ENCODE measurements around the gene FCER1G.

FCER1G gene

GRCh38 chr1:161215076-161215475 is at the start of gene FCER1G:
FCER1G (plus strand) TSS chr1:161215295; CDS start chr1:161215322, 27 bp downstream.
- peak in 1 of 2 donors; percentile 42 for DNase-seq

GRCh38 chr1:161165742-161166668 is 49.1 kb upstream of the FCER1G start, which contains the start of gene PPOX:
PPOX (plus strand) TSS chr1:161166426; CDS start chr1:161166848, 422 bp downstream.
- peak; percentile 83 to 97 for DNase-seq

DNA sequence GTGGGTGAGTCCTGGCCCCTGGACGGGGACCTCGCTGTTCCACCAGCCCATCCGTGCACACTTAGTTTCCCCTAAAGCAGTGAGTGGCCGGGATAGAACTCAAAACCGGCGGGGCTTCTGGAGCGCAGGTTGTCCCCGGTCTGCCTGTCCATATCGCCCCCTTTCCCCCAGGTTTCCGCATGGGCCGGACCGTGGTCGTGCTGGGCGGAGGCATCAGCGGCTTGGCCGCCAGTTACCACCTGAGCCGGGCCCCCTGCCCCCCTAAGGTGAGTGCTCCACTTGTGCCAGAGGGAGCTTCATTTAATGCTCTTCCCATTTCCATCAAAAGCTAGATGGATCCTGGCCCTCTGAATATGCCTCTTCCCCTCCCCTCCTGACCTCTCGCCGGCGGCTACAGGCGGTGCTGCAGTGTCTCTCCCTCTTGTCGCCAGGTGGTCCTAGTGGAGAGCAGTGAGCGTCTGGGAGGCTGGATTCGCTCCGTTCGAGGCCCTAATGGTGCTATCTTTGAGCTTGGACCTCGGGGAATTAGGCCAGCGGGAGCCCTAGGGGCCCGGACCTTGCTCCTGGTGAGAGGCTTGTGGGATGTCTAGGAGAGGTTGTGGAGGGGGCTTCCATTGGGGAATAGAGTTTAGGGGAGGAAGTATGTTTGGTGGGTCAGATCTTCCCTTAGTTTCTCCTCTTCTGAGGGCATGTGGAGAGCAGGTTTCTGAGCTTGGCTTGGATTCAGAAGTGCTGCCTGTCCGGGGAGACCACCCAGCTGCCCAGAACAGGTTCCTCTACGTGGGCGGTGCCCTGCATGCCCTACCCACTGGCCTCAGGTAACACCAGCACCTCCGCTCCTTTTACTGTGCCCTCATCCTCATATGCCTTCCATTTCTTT is 48.2 kb upstream of the FCER1G start:
- no peak for DNase-seq

DNA sequence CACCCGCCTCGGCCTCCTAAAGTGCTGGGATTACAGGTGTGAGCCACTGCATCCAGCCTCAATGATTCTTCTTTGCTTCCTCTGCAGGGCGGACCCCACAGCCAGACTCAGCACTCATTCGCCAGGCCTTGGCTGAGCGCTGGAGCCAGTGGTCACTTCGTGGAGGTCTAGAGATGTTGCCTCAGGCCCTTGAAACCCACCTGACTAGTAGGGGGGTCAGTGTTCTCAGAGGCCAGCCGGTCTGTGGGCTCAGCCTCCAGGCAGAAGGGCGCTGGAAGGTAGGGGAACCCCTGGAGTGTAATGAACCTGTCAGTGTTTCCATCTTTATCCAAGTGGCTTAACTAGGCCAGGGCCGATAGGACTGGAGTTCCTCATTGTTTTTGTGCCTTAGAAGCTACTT is 46.2 kb upstream of the FCER1G start:
- no peak for DNase-seq

DNA sequence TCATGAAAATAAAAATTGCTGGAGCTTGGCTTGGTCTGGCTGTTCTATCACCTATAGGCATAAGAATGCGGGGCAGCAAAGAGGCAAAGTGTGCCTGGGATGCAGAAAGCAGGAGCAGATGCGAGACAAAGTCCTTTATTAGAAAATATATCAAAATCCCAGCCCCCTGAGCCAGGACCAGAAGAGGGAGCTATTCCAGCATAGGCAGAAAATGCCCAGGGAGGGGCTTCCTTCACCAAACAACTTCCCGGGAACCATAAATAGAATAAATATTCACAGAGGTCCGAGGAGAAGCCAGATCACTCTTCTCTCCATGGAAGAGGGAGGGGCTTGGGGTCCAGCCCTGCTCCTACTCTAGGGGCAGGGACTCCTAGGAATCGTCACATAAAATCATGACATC is 43.9 kb upstream of the FCER1G start:
- no peak for DNase-seq

DNA sequence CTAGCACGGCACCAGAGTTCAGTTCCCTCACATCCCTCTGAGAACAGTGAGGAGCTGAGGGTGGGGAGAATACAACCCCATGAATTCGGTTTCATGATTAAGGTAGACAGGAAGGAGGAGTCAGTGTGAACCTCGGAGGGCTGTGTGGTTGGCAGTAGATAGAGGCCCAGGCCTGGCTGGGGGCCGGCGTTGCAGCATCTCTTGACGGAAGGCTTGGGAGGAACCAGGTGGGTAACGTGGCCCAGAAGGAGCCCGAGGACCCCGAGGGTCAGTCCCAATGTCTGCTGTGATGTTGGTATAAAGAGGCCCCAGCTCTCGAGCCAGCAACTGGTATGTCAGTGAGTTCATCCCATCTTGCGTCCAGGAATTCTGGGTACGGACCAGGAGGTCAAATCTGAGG is 43.4 kb upstream of the FCER1G start:
- no peak for DNase-seq

GRCh38 chr1:161172349-161172748 is 42.7 kb upstream of the FCER1G start:
- no peak for DNase-seq

DNA sequence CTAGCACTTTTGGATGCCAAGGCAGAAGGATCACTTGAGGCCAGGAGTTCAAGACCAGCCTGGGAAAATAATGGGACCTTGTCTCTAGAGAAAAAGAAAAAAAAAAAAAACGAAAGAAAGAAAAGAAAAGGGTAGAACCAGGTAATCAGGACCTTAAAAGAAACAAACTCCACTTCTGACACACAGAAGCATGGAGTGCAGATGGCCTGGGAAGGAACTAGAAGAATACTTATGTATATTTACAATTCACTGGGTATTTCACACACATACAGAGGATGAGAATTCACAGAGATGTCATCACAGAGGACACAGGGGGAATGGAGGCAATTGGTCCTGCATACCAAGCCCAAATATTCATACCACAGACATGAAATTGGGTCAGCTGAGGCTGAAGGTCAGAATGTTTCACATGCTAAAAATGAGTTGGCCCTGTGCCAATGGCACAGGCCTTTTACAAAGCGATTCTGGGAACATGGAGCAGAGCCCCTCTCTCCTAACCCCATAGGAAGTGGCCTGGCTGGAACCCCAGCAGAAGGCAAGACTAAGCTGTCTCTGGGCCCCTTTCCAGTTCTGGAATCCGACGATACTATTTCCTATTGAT is 42.2 kb upstream of the FCER1G start:
- no peak for DNase-seq

GRCh38 chr1:161173711-161174110 is 41.4 kb upstream of the FCER1G start:
- no peak for DNase-seq

GRCh38 chr1:161174911-161175310 is 40.2 kb upstream of the FCER1G start:
- no peak for DNase-seq

- DNase-seq = no peak
Observed at GRCh38 chr1:161175771-161176453, 39.2 kb upstream of the FCER1G start.

GRCh38 chr1:161176468-161177111 is 38.5 kb upstream of the FCER1G start:
- no peak for DNase-seq

DNA sequence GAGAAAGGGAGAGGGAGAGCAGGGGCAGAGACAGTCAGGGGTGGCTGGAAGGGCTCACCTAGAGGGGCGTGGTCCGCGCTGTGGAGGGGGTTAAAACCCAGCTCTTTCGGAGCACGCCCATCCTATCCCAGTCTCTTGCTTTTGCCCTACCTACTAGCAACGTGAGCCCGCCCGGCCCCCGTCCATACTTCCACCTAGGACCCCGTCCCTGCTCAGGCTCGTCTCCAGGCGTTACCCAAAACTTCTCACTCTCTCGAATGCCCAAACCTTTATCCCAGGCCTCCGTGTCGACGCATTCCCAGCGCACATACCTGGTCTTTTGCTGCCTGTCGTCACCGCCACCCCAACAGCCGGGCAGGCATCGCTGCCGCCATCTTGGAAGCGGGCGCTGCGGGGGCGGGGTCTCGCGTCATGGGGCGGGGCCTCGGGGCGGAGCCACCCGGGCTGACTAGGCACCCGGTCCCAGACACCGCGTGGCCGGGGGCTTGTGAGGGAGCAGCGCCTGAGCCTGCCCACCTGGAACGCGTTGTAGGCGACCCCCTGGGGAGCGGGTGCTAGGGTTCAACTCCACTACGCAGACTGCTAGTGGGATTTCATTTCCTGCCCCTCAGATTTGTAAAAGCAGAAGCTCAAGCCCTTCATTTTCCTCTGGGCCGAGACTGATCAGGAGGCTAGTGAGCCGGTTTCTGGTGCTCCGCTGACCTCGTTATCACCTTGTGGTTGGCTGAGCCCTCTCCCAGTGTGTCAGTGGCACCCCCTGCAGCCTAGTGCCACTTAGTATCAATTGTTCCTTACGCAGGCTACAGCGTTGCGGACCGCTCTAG is 37.8 kb upstream of the FCER1G start, which contains the start of gene B4GALT3:
Gene B4GALT3 (minus strand): TSS at position 396 of the 824 bp plus-strand sequence. CDS start 1,447 bp downstream, outside the sequence.
- peak; percentile 68 to 88 for DNase-seq

DNA sequence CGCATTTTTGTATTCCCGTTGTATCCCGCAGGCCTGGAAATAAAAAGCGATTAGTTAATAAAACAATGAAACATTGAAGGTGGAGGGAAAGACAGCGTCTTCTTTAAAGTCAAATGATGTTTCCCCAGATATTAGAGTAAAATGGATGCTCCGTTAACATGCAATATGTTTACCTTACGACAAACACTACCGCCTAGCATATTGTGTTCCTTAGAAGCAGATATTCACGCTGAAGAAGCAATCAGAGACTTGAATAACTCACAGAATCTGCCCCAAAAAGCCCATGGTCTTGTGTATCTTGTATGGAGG is 37.2 kb upstream of the FCER1G start:
- DNase-seq = no peak

GRCh38 chr1:161179698-161180097 is 35.4 kb upstream of the FCER1G start:
- DNase-seq = no peak

DNA sequence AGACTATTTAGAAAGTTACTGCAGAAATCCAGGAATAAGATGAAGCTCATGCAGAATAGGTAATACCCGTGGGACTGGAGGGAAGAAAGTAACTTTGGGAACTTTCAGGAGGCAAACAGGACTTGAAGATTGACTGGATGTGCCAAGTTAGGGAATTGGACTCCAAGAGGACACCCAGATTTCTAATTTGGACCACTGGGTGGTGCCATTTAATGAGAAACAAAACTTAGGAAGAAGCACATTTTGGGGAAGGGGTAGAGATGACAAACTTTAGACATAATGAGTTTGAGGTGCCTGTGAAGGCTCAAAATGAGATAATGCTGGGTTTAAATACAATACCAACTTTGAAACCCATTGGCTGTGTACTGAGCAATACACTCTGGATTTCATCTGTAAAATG is 34.5 kb upstream of the FCER1G start:
- peak in 1 of 2 donors; percentile 35 for DNase-seq

- peak in 1 of 2 donors; percentile 75 for DNase-seq
Observed at GRCh38 chr1:161182214-161182613, 32.9 kb upstream of the FCER1G start.

GRCh38 chr1:161185282-161185682 is 29.8 kb upstream of the FCER1G start:
- peak; percentile 23 to 99 for DNase-seq

GRCh38 chr1:161185732-161186311 is 29.3 kb upstream of the FCER1G start:
- peak; percentile 15 to 47 for DNase-seq

GRCh38 chr1:161187311-161187710 is 27.8 kb upstream of the FCER1G start:
- no peak for DNase-seq

DNA sequence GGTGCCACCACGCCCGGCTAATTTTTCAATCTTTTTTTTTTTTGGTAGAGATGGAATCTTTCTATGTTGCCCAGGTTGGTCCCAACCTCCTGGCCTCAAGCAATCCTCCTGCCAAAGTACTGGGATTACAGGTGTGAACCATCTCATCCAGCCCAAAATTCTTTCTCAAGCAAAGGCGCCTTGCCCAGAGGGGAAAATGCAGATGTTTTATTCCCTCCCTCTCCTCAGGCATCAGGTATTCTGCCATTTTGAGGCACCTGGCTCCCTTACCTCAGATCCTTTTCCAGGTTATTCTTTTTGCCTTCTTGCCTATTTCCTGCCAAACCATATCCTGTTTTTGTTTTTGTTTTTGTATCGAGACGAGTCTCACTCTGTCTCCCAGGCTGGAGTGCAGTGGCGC is 26.7 kb upstream of the FCER1G start:
- DNase-seq = no peak

All from bone marrow (tissue), 2 donors.